DND-41 (cell line): ENCODE results near the gene ARMC2.

Experiments
- EZH2 ChIP-seq: IDR thresholded peaks from 3 replicates; pipeline ENCODE4 v1.6.1; 2012; ENCODE audit warnings: borderline replicate concordance, low read depth, mild to moderate bottlenecking, moderate library complexity, low read length, inconsistent platforms; ENCODE audit not compliant: severe bottlenecking
- TF ChIP-seq, protein P1 (sequence below): IDR thresholded peaks from 2 replicates; pipeline ENCODE4 v1.5.1; 2012; ENCODE audit warnings: borderline replicate concordance, low read length, moderate library complexity, mild to moderate bottlenecking; ENCODE audit not compliant: poor library complexity, severe bottlenecking; ENCODE audit errors: extremely low read depth

DNA sequence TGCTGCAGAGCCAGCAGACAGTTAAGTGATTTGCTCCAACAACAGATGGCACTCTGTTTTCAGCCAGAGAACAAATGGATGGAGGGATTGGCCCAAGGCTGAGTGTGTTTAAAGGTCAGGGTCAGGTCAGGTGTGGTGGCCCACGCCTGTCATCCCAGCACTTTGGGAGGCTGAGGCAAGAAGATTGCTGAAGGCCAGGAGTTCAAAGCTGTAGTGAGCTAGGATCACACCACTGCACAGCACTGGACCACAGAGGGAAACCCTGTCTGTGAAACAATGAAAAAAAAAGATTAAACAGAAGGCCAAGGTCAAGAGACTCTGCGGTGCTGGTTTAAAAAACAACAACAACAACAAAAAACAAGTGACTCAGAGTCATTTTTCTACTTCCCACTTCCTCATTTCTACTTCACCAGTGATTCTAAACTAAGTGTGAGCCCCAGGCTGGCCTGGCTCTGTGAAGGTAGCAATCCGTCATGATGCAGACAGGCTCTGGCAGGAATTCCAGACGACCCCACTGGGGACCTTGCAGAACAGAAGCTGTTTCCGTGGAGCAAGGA, 42.5 kb upstream of the ARMC2 start:
- TF ChIP-seq, protein P1, sequence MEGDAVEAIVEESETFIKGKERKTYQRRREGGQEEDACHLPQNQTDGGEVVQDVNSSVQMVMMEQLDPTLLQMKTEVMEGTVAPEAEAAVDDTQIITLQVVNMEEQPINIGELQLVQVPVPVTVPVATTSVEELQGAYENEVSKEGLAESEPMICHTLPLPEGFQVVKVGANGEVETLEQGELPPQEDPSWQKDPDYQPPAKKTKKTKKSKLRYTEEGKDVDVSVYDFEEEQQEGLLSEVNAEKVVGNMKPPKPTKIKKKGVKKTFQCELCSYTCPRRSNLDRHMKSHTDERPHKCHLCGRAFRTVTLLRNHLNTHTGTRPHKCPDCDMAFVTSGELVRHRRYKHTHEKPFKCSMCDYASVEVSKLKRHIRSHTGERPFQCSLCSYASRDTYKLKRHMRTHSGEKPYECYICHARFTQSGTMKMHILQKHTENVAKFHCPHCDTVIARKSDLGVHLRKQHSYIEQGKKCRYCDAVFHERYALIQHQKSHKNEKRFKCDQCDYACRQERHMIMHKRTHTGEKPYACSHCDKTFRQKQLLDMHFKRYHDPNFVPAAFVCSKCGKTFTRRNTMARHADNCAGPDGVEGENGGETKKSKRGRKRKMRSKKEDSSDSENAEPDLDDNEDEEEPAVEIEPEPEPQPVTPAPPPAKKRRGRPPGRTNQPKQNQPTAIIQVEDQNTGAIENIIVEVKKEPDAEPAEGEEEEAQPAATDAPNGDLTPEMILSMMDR = no peak
- no peak for TF ChIP-seq EZH2
